Keratinocyte (primary cell): ENCODE data around the gene DDIT4L.

Experiments used
- CTCF ChIP-seq, 3 experiments: IDR thresholded peaks in 1 of 3; conservative IDR thresholded peaks in 1 of 3; optimal IDR thresholded peaks in 1 of 3; 2 replicates in 2 of 3; 3 replicates in 1 of 3; pipeline versions ENCODE3 to v1.5.1; 2011; ENCODE audit warnings: low read length in 3 of 3, mild to moderate bottlenecking in 3 of 3, moderate library complexity in 2 of 3, control low read depth in 1 of 3, inconsistent platforms in 1 of 3; ENCODE audit not compliant: insufficient read depth in 2 of 3; ENCODE audit errors: extremely low read depth in 1 of 3
- EZH2 ChIP-seq: IDR thresholded peaks from one replicate; pipeline ENCODE4 v1.6.1; 2012; ENCODE audit warnings: inconsistent platforms, mild to moderate bottlenecking, low read length, moderate library complexity

- TF ChIP-seq CTCF (optimal IDR thresholded peaks at IDR 0.05 in 1 of 3, IDR thresholded peaks at IDR 0.05 in 1 of 3, conservative IDR thresholded peaks at IDR 0.05 in 1 of 3; ENCODE audit: extremely low read depth in 1 of 3, insufficient read depth in 2 of 3, low read length in 3 of 3) (no peak), EZH2 (no peak)
These were observed 34.5 kb upstream of the DDIT4L start for GRCh38 chr4:100224721-100225120.
